Brain microvascular endothelial cell (primary cell): ENCODE data around the gene GZMM.
A peak's percentile ranks its signal among the peaks of the same experiment; 100 is the strongest.

ENCODE experiments used
- DNase-seq: peaks from one replicate; pipeline ENCODE4 v3.0.0-alpha.2; 2020
- H3K27ac ChIP-seq: fragments of 250-450 bp; sonication (Bioruptor Pico); 2 replicates; pipeline ENCODE4 v1.5.1; 2020; ENCODE audit warnings: mild to moderate bottlenecking, moderate library complexity
- H3K27me3 ChIP-seq: fragments of 250-450 bp; sonication (Bioruptor Pico); replicated peaks from 2 replicates; pipeline ENCODE4 v1.5.1; 2020; ENCODE audit warnings: mild to moderate bottlenecking
- H3K36me3 ChIP-seq: fragments of 250-450 bp; sonication (Bioruptor Pico); replicated peaks from 2 replicates; pipeline ENCODE4 v1.5.1; 2020; ENCODE audit warnings: mild to moderate bottlenecking
- H3K4me3 ChIP-seq: 2 replicates; pipeline ENCODE4 v1.5.1; 2011; ENCODE audit warnings: low read depth, mild to moderate bottlenecking, control low read depth, low read length, moderate library complexity
- in situ Hi-C: cut with HindIII; loops from 2 replicates; pipeline ENCODE4 v1.10.0; 2017; ENCODE audit warnings: low sequenced_read_pairs, low pct_ligation_motif_present
- TF ChIP-seq, protein P1 (sequence below): IDR thresholded peaks from 2 replicates; pipeline ENCODE4 v1.5.1; 2011; ENCODE audit warnings: low read depth, mild to moderate bottlenecking, moderate library complexity, low read length, control low read depth, inconsistent platforms; ENCODE audit errors: missing control alignments

Gene GZMM

DNA sequence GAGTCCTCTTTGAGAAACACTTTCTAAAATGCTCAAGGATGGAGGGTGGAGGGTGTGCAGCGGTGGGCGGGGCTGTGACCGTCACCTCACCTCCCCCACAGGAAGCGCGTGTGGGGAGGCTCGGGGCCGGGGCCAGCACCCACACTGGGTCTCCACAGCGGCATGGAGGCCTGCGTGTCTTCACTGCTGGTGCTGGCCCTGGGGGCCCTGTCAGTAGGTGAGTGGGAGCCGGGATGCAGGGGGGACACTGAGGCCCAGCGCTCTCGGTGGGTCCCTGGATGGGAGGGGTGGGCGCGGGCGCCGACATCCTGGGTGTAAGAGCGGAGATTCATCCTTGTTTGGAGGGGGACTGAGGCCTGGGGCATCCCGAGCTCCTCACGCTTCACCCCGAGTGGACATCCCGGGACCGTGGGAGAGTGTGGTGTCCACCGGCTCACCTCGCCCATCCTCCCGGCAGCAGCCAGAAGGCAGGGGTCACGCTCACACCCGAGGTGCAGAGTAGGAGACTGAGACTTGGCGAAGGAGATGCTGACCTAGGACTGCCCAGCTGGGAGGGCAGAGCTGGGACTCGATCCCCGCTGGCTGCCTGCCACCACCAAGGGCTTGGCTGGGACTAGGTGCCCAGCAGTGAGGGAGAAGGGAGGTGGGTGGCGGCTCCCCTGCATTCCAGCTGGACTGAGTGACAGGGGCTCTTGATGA lies at the start of gene GZMM:
GZMM (plus strand) TSS at position 144 of the 699 bp plus-strand sequence; CDS start at position 163, 19 bp downstream.
- in situ Hi-C loops = no loop called here
- Histone ChIP-seq H3K27ac (no peak within 1 kb of the TSS), H3K27me3 (no peaks in the 10 kb centered on the region), H3K36me3 (peaks cover 29% of the 10 kb centered on the region), H3K4me3 (no peak within 1 kb of the TSS)
- TF ChIP-seq, protein P1, sequence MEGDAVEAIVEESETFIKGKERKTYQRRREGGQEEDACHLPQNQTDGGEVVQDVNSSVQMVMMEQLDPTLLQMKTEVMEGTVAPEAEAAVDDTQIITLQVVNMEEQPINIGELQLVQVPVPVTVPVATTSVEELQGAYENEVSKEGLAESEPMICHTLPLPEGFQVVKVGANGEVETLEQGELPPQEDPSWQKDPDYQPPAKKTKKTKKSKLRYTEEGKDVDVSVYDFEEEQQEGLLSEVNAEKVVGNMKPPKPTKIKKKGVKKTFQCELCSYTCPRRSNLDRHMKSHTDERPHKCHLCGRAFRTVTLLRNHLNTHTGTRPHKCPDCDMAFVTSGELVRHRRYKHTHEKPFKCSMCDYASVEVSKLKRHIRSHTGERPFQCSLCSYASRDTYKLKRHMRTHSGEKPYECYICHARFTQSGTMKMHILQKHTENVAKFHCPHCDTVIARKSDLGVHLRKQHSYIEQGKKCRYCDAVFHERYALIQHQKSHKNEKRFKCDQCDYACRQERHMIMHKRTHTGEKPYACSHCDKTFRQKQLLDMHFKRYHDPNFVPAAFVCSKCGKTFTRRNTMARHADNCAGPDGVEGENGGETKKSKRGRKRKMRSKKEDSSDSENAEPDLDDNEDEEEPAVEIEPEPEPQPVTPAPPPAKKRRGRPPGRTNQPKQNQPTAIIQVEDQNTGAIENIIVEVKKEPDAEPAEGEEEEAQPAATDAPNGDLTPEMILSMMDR = no peak
- no peak for DNase-seq

DNA sequence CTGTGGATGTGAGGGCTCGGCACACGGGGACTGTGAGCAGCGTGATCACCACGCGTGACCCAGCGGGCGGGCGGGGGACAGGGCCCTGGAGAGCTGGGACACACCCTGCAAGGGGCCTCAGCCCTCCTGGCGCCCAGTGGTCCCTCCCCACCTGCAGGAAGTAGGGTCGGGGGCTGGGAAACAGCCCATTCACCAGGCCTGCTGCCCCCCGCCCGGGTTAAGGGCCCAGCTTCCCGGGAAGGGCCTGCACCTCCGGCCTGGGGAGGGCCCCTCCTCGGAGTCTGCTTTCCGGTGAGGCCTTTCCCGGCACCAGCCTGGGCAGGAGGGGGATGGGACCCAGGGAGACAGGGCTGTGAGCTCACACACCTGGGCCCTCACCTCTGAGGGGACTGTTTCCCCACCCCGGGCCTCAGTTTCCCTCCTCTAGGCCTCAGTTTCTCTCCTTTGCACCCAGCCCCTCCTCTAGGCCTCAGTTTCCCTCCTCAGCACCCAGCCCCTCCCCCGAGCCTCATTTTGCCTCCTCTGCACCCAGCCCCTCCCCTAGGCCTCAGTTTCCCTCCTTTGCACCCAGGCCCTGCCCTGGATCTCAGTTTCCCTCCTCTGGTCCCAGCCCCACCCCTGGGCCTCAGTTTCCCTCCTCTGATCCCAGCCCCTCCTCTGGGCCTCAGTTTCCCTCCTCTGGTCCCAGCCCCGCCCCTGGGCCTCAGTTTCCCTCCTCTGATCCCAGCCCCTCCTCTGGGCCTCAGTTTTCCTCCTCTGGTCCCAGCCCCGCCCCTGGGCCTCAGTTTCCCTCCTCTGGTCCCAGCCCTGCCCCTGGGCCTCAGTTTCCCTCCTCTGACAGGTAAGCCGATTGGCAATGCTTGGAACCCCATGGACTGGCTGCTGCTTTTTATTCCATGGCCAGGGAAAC lies 49.4 kb upstream of the GZMM start:
- TF ChIP-seq, protein P1 = no peak
- no peak overlapping the region for H3K4me3 ChIP-seq
- peaks cover 19% of the 10 kb centered on the region for H3K27me3 ChIP-seq
- DNase-seq = no peak
- no peaks in the 10 kb centered on the region for H3K36me3 ChIP-seq
- in situ Hi-C loops = no loop called here
- no peak overlapping the region for H3K27ac ChIP-seq

DNA sequence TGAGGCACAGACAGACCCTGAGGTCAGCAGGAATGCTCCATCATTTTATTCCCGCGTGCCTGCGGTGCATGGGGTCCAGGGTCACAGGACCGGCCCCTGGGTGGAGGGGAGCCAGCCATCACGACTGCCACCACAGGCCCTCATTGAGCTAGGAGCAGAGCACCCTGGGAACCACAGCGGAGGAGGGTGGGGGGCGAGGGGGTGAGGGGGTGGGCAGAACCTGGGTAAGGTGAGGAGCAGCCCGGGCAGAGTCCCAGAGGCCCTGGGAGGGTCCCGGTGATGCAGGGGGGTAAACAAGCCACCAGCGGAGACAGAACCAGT lies 48.8 kb upstream of the GZMM start:
- Histone ChIP-seq H3K27me3 (peaks cover 19% of the 10 kb centered on the region), H3K27ac (no peak overlapping the region)
- in situ Hi-C loops = no loop called here

DNA sequence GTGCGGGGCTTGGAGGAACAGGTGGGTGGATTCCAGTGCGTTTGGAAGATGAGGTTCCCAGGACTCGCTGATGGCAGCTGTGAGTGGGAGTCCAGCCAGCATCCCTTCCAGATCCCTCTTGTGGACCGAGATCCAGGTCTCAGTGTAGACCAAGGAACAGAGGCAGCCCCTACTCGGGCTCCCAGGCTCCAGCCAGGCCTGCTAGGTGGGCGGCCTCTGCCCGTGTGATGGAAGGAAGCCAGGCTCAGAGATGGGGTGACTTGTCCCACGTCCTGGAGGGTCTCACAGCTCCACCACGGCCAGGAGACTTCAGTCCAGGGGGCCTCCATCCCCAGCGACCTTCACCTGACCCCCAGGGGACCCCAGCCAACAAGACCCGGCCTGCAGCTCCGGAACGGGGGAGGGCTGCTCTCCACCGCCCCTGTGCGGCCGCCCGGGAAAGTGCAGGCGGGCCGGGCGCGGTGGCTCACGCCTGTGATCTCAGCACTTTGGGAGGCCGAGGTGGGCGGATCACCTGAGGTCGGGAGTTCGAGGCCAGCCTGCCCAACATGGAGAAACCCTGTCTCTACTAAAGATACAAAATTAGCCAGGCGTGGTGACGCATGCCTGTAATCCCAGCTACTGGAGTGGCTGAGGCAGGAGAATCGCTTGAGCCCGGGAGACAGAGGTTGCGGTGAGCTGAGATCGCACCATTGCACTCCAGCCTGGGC lies 48.3 kb upstream of the GZMM start:
- Histone ChIP-seq H3K36me3 (no peaks in the 10 kb centered on the region), H3K4me3 (no peak overlapping the region), H3K27me3 (peaks cover 19% of the 10 kb centered on the region), H3K27ac (no peak overlapping the region)
- peak; percentile 11 for DNase-seq
- in situ Hi-C loops = no loop called here
- TF ChIP-seq, protein P1 = peak; percentile 77

More for the DNA sequence above, 48.8 kb upstream of the GZMM start:
- TF ChIP-seq, protein P1 = no peak
- Histone ChIP-seq H3K36me3 (no peaks in the 10 kb centered on the region), H3K4me3 (no peak overlapping the region)
- no peak for DNase-seq

DNA sequence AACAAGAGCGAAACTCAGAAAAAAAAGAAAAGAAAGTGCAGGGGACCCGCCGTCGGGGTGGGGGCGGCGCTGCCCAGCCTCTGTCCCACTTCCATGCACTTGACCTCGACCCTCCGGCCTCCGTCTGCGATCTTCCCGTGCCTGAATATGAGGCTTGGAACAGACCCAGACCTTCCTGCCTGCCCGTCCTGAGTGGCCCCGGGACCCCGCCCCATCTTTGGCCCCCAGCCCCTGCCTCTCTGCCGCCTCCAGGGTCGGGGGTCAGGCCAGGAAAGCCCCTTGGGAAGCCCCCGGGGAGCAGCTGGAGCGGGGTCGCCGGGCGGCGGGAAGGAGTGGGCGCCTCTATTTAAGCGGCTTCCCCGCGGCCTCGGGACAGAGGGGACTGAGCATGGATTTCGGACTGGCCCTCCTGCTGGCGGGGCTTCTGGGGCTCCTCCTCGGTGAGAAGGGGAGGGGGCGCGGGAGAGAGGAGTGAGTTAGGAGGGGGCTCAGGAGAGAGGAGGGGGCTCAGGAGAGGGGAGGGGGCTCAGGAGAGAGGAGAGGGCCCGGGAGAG lies 47.7 kb upstream of the GZMM start, which contains the start of gene MADCAM1:
MADCAM1 (plus strand) TSS at position 375 of the 554 bp plus-strand sequence; CDS start at position 389, 14 bp downstream.
- peaks cover 19% of the 10 kb centered on the region for H3K27me3 ChIP-seq
- TF ChIP-seq, protein P1 = no peak
- H3K27ac ChIP-seq = no peak within 1 kb of the TSS
- in situ Hi-C loops = no loop called here
- no peak within 1 kb of the TSS for H3K4me3 ChIP-seq
- DNase-seq = no peak
- no peaks in the 10 kb centered on the region for H3K36me3 ChIP-seq
